Liver (tissue), 9 donors: Measurements from ENCODE around the gene PARD3B. TPM values are rescaled to one million over a fixed set of nuclear protein-coding genes. Genes with fewer than 3 reads are reported as not detected.

Experiments
- DNase-seq: peaks from one replicate; pipeline ENCODE4 v3.0.0-alpha.2; 2017; ENCODE audit warnings: low spot score
- H3K27ac ChIP-seq, 2 donors: one replicate each; pipeline ENCODE4 v1.7.0; 2013; ENCODE audit warnings: inconsistent platforms in 2 of 2, low read length in 2 of 2, control low read depth in 1 of 2, low read depth in 1 of 2, mild to moderate bottlenecking in 1 of 2
- H3K27me3 ChIP-seq, 4 donors: one replicate each; pipeline versions ENCODE4 v1.6.1 to v1.7.0; 2013; ENCODE audit warnings: low read length in 3 of 4, inconsistent platforms in 1 of 4, mild to moderate bottlenecking in 1 of 4, moderate library complexity in 1 of 4; ENCODE audit not compliant: control insufficient read depth in 4 of 4, insufficient read depth in 4 of 4
- H3K36me3 ChIP-seq, 4 donors: one replicate each; pipeline versions ENCODE4 v1.6.1 to v1.7.0; 2013; ENCODE audit warnings: low read length in 3 of 4, mild to moderate bottlenecking in 3 of 4, low read depth in 1 of 4, moderate library complexity in 1 of 4; ENCODE audit not compliant: control insufficient read depth in 4 of 4, insufficient read depth in 3 of 4
- H3K4me1 ChIP-seq, 4 donors: one replicate each; pipeline versions ENCODE4 v1.6.1 to v1.7.0; 2013; ENCODE audit warnings: low read length in 3 of 4, mild to moderate bottlenecking in 3 of 4, moderate library complexity in 1 of 4; ENCODE audit not compliant: control insufficient read depth in 4 of 4, insufficient read depth in 4 of 4
- H3K4me3 ChIP-seq, 3 donors: one replicate each; pipeline versions ENCODE4 v1.6.1 to v1.7.0; 2013; ENCODE audit warnings: low read length in 3 of 3, control low read depth in 1 of 3, low read depth in 1 of 3, mild to moderate bottlenecking in 1 of 3
- H3K9ac ChIP-seq, 2 donors: one replicate each; pipeline ENCODE4 v1.7.0; 2013; ENCODE audit warnings: low read length in 2 of 2, mild to moderate bottlenecking in 2 of 2, moderate library complexity in 2 of 2, control low read depth in 1 of 2, low read depth in 1 of 2
- H3K9me3 ChIP-seq, 4 donors: one replicate each; pipeline versions ENCODE4 v1.6.1 to v1.7.0; 2013; ENCODE audit warnings: low read length in 3 of 4; ENCODE audit not compliant: control insufficient read depth in 4 of 4
- ATF3 ChIP-seq: IDR thresholded peaks from 2 replicates; pipeline ENCODE4 v1.6.1; 2016; ENCODE audit warnings: antibody characterized with exemption
- CTCF ChIP-seq: fragments of 150-350 bp; IDR thresholded peaks from 2 replicates; pipeline ENCODE4 v1.5.1; 2017; ENCODE audit warnings: improper control_type of control experiment, low read depth, low read length; ENCODE audit not compliant: missing input control
- EGR1 ChIP-seq, 2 donors: IDR thresholded peaks; 2 replicates each; pipeline ENCODE4 v1.6.1; 2016 to 2018; ENCODE audit warnings: antibody characterized with exemption in 2 of 2, low read depth in 2 of 2
- FOXA2 ChIP-seq: IDR thresholded peaks from 2 replicates; pipeline ENCODE4 v1.6.1; 2016; ENCODE audit warnings: antibody characterized with exemption
- HNF4A ChIP-seq, 2 donors: conservative IDR thresholded peaks; 2 replicates each; pipeline ENCODE4 v1.6.1; 2016; ENCODE audit warnings: antibody characterized with exemption in 2 of 2, mild to moderate bottlenecking in 2 of 2
- HNF4G ChIP-seq: IDR thresholded peaks from 2 replicates; pipeline ENCODE4 v1.6.1; 2016; ENCODE audit warnings: antibody characterized with exemption
- JUND ChIP-seq, 2 donors: IDR thresholded peaks; 2 replicates each; pipeline ENCODE4 v1.6.1; 2016; ENCODE audit warnings: antibody characterized with exemption in 2 of 2
- MAX ChIP-seq: IDR thresholded peaks from 2 replicates; pipeline ENCODE4 v1.6.1; 2016; ENCODE audit warnings: antibody characterized with exemption
- NR2F2 ChIP-seq: IDR thresholded peaks from 2 replicates; pipeline ENCODE4 v1.6.1; 2016; ENCODE audit warnings: antibody characterized with exemption
- RAD21 ChIP-seq, 2 donors: IDR thresholded peaks; 2 replicates each; pipeline ENCODE4 v1.6.1; 2016; ENCODE audit warnings: antibody characterized with exemption in 2 of 2, mild to moderate bottlenecking in 2 of 2
- RXRA ChIP-seq, 2 donors: IDR thresholded peaks; 2 replicates each; pipeline ENCODE4 v1.6.1; 2017 to 2018; ENCODE audit warnings: antibody characterized with exemption in 2 of 2, mild to moderate bottlenecking in 1 of 2
- SP1 ChIP-seq: IDR thresholded peaks from 2 replicates; pipeline ENCODE4 v1.6.1; 2018; ENCODE audit warnings: antibody characterized with exemption, mild to moderate bottlenecking
- TAF1 ChIP-seq: conservative IDR thresholded peaks from 2 replicates; pipeline ENCODE4 v1.6.1; 2016; ENCODE audit warnings: antibody characterized with exemption, mild to moderate bottlenecking
- YY1 ChIP-seq: IDR thresholded peaks from 2 replicates; pipeline ENCODE4 v1.6.1; 2016; ENCODE audit warnings: antibody characterized with exemption, mild to moderate bottlenecking
- WGBS: extraction: QIAGEN DNeasy Blood & Tissue Kit; methylation state at CpG from one replicate; pipeline ENCODE4 v1.1.7; 2013; 5-methylcytosine and 5-hydroxymethylcytosine counted together
- polyA plus RNA-seq, 2 donors: library from polyadenylated mRNA; stranded (reverse) in 1 of 2; unstranded in 1 of 2; fragments of 200-250 nt in 1 of 2; fragments of >200 nt in 1 of 2; fragmentation: Nextera tagmentation in 1 of 2; extraction: Ambion mirVana in 1 of 2; gene quantifications; one replicate each; pipeline versions ENCODE4 v1.2.1 to v1.2.3, GENCODE V29; 2013 to 2015
- total RNA-seq, 2 donors: library from RNA; depleted of rRNA; stranded (reverse); fragments of >200 nt; gene quantifications; one replicate each; pipeline ENCODE4 v1.2.3, GENCODE V29; 2014
- TF ChIP-seq, protein P1 (sequence below): IDR thresholded peaks from 2 replicates; pipeline ENCODE4 v1.6.1; 2016; ENCODE audit warnings: antibody characterized with exemption, mild to moderate bottlenecking
- donor health status: healthy.
- donor health status: healthy.
- donor health status: healthy.
- donor health status: healthy.
- donor health status: healthy.

The PARD3B gene
- total and polyA plus RNA-seq, 4 donors = 1.1 to 10.3 (median 3.7) TPM

GRCh38 chr2:204931562-204931961, 386.3 kb downstream of the PARD3B start:
- no peaks in the 10 kb centered on the region for H3K36me3 ChIP-seq
- H3K4me3 ChIP-seq = no peak overlapping the region
- H3K27me3 ChIP-seq = no peaks in the 10 kb centered on the region
- H3K9me3 ChIP-seq = no peaks in the 10 kb centered on the region
- TF ChIP-seq EGR1 (IDR thresholded peaks at IDR 0.05; ENCODE audit: low read depth in 2 of 2) (no peak), ATF3 (no peak), FOXA2 (no peak), TAF1 (no peak), RXRA (IDR thresholded peaks at IDR 0.05) (no peak), SP1 (no peak)
- H3K27ac ChIP-seq = no peak overlapping the region
- no peak overlapping the region for H3K9ac ChIP-seq
- DNase-seq = no peak
- no peaks in the 10 kb centered on the region for H3K4me1 ChIP-seq

DNA sequence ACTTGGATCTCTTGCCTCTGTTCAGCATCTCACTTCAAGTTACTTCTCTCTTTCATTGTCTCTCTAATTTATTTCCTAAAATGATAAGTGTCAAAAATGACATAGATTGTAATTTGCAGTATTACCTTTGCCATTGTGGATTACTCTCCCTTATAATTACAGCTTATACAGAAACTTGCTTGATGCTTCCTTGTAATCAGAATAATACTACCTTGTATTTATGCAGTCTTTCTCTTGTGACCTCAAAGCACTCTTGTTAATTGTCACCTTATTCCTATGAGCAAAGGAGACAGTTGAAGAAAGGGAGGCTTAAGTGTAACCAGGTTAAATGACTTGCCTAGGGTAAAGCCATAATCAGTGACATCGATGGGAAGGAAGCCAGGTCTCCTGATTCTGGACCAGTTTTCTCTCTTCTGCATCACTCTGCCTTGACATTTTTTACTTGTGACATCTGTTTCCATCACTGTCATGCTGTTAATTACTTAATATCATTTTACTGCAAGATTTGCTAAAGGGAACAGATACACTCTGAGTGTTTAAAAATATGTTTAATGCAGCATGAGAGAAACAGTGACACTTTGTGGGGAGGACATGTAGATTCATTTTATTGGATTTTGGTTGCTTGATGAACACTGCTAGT, 388.6 kb downstream of the PARD3B start:
- WGBS = 93% methylated on average over 1 of the region's 1 CpG
- no peaks in the 10 kb centered on the region for H3K27me3 ChIP-seq
- H3K36me3 ChIP-seq = no peaks in the 10 kb centered on the region
- H3K4me3 ChIP-seq = no peak overlapping the region
- DNase-seq = no peak
- H3K9ac ChIP-seq = no peak overlapping the region
- TF ChIP-seq YY1 (no peak), RXRA (IDR thresholded peaks at IDR 0.05) (no peak), HNF4A (conservative IDR thresholded peaks at IDR 0.05) (no peak), FOXA2 (no peak), RAD21 (IDR thresholded peaks at IDR 0.05) (no peak), MAX (no peak), TAF1 (no peak), ATF3 (no peak), SP1 (no peak), NR2F2 (no peak), JUND (IDR thresholded peaks at IDR 0.05) (no peak), CTCF (no peak), HNF4G (no peak)
- TF ChIP-seq, protein P1, sequence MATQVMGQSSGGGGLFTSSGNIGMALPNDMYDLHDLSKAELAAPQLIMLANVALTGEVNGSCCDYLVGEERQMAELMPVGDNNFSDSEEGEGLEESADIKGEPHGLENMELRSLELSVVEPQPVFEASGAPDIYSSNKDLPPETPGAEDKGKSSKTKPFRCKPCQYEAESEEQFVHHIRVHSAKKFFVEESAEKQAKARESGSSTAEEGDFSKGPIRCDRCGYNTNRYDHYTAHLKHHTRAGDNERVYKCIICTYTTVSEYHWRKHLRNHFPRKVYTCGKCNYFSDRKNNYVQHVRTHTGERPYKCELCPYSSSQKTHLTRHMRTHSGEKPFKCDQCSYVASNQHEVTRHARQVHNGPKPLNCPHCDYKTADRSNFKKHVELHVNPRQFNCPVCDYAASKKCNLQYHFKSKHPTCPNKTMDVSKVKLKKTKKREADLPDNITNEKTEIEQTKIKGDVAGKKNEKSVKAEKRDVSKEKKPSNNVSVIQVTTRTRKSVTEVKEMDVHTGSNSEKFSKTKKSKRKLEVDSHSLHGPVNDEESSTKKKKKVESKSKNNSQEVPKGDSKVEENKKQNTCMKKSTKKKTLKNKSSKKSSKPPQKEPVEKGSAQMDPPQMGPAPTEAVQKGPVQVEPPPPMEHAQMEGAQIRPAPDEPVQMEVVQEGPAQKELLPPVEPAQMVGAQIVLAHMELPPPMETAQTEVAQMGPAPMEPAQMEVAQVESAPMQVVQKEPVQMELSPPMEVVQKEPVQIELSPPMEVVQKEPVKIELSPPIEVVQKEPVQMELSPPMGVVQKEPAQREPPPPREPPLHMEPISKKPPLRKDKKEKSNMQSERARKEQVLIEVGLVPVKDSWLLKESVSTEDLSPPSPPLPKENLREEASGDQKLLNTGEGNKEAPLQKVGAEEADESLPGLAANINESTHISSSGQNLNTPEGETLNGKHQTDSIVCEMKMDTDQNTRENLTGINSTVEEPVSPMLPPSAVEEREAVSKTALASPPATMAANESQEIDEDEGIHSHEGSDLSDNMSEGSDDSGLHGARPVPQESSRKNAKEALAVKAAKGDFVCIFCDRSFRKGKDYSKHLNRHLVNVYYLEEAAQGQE = no peak
- H3K27ac ChIP-seq = no peak overlapping the region
- H3K9me3 ChIP-seq = no peaks in the 10 kb centered on the region
- no peaks in the 10 kb centered on the region for H3K4me1 ChIP-seq
